Osteoblast (primary cell): ENCODE results near the gene SLC9A7. TPM values are rescaled to one million over a fixed set of nuclear protein-coding genes. Genes with fewer than 3 reads are reported as not detected.

Experiments
- DNase-seq: peaks from one replicate; pipeline ENCODE4 v3.0.0; 2011; ENCODE audit warnings: low spot score, mixed read lengths; ENCODE audit not compliant: insufficient read length; ENCODE audit errors: missing footprints
- H2AFZ ChIP-seq: 2 replicates; pipeline ENCODE4 v1.6.0; 2011; ENCODE audit warnings: mild to moderate bottlenecking, low read length
- H3K27ac ChIP-seq: 2 replicates; pipeline ENCODE4 v1.5.1; 2011; ENCODE audit warnings: mild to moderate bottlenecking, low read depth, low read length, moderate library complexity
- H3K27me3 ChIP-seq: 2 replicates; pipeline ENCODE4 v1.6.0; 2012; ENCODE audit warnings: mild to moderate bottlenecking, control low read depth, inconsistent platforms, low read length, moderate library complexity; ENCODE audit not compliant: insufficient read depth
- H3K36me3 ChIP-seq: 2 replicates; pipeline ENCODE4 v1.5.1; 2011; ENCODE audit warnings: mild to moderate bottlenecking, low read length, control low read depth, moderate library complexity; ENCODE audit not compliant: insufficient read depth
- H3K4me1 ChIP-seq: 2 replicates; pipeline ENCODE4 v1.5.1; 2011; ENCODE audit warnings: mild to moderate bottlenecking, low read length, control low read depth, moderate library complexity; ENCODE audit not compliant: insufficient read depth
- H3K4me2 ChIP-seq: 2 replicates; pipeline ENCODE4 v1.6.0; 2011; ENCODE audit warnings: mild to moderate bottlenecking, low read length; ENCODE audit not compliant: insufficient read depth
- H3K4me3 ChIP-seq: fragments of 200-600 bp; sonication (generic); 3 replicates; pipeline ENCODE4 v1.5.1; 2012; ENCODE audit warnings: mild to moderate bottlenecking, low read length, inconsistent platforms; ENCODE audit not compliant: insufficient read depth
- H3K79me2 ChIP-seq: 2 replicates; pipeline ENCODE4 v1.6.0; 2012; ENCODE audit warnings: mild to moderate bottlenecking, low read length, control low read depth, inconsistent platforms; ENCODE audit not compliant: insufficient read depth
- H3K9me3 ChIP-seq: 2 replicates; pipeline ENCODE4 v1.5.1; 2011; ENCODE audit warnings: low read depth, low read length, control low read depth
- H4K20me1 ChIP-seq: 2 replicates; pipeline ENCODE4 v1.6.0; 2012; ENCODE audit warnings: mild to moderate bottlenecking, low read length, control low read depth; ENCODE audit not compliant: insufficient read depth
- CTCF ChIP-seq: IDR thresholded peaks from 2 replicates; pipeline ENCODE4 v1.5.1; 2011; ENCODE audit warnings: mild to moderate bottlenecking, low read depth, low read length, moderate library complexity; ENCODE audit errors: extremely low read depth
- total RNA-seq: library from RNA; depleted of rRNA; stranded (reverse); fragments of >200 nt; gene quantifications from 2 replicates; pipeline ENCODE4 v1.2.3, GENCODE V29; 2012

SLC9A7 gene
- total RNA-seq, 1 donor = 42.0 TPM

GRCh38 chrX:46750889-46751288 is 8.0 kb downstream of the SLC9A7 start:
- DNase-seq = no peak
- H3K4me3 ChIP-seq = no peak overlapping the region
- H3K36me3 ChIP-seq = no peaks in the 10 kb centered on the region
- no peaks in the 10 kb centered on the region for H3K4me1 ChIP-seq
- no peaks in the 10 kb centered on the region for H3K27me3 ChIP-seq
- no peak overlapping the region for H3K4me2 ChIP-seq
- no peak overlapping the region for H3K27ac ChIP-seq
- no peak overlapping the region for H2AFZ ChIP-seq
- H4K20me1 ChIP-seq = peaks cover 6% of the 10 kb centered on the region
- H3K79me2 ChIP-seq = peaks cover 60% of the 10 kb centered on the region
- no peaks in the 10 kb centered on the region for H3K9me3 ChIP-seq
- TF ChIP-seq CTCF = no peak

GRCh38 chrX:46744009-46744408 is 14.9 kb downstream of the SLC9A7 start:
- Histone ChIP-seq H3K4me1 (no peaks in the 10 kb centered on the region), H3K4me3 (no peak overlapping the region), H3K27me3 (peaks cover 3% of the 10 kb centered on the region), H3K9me3 (no peaks in the 10 kb centered on the region), H2AFZ (no peak overlapping the region), H4K20me1 (peaks cover 2% of the 10 kb centered on the region), H3K4me2 (no peak overlapping the region), H3K27ac (no peak overlapping the region), H3K36me3 (no peaks in the 10 kb centered on the region), H3K79me2 (peaks cover 75% of the 10 kb centered on the region)
- no peak for DNase-seq
- no peak for TF ChIP-seq CTCF

- H3K36me3 ChIP-seq = no peaks in the 10 kb centered on the region
- H3K4me1 ChIP-seq = no peaks in the 10 kb centered on the region
- peaks cover 3% of the 10 kb centered on the region for H3K27me3 ChIP-seq
- no peak overlapping the region for H3K4me2 ChIP-seq
- no peaks in the 10 kb centered on the region for H3K9me3 ChIP-seq
- peaks cover 2% of the 10 kb centered on the region for H4K20me1 ChIP-seq
- H3K79me2 ChIP-seq = peaks cover 80% of the 10 kb centered on the region
- no peak for DNase-seq
- no peak for TF ChIP-seq CTCF
- H3K4me3 ChIP-seq = no peak overlapping the region
- H3K27ac ChIP-seq = no peak overlapping the region
- H2AFZ ChIP-seq = no peak overlapping the region
Observed at GRCh38 chrX:46743046-46743445, 15.9 kb downstream of the SLC9A7 start.

- no peak for TF ChIP-seq CTCF
- peaks cover 1% of the 10 kb centered on the region for H3K9me3 ChIP-seq
- DNase-seq = no peak
- no peak overlapping the region for H2AFZ ChIP-seq
- H3K4me1 ChIP-seq = peaks cover 7% of the 10 kb centered on the region
- H3K79me2 ChIP-seq = peaks cover 64% of the 10 kb centered on the region
- no peaks in the 10 kb centered on the region for H3K36me3 ChIP-seq
- H3K27ac ChIP-seq = no peak overlapping the region
- peaks cover 3% of the 10 kb centered on the region for H3K27me3 ChIP-seq
- no peaks in the 10 kb centered on the region for H4K20me1 ChIP-seq
- H3K4me3 ChIP-seq = no peak overlapping the region
- H3K4me2 ChIP-seq = no peak overlapping the region
Observed at GRCh38 chrX:46739736-46740135, 19.2 kb downstream of the SLC9A7 start.
